GM19395 (cell line): Measurements from ENCODE around the gene COL25A1.
"Not testable (repeated sequence)": the region's sequence is repeated elsewhere in the genome, so short reads cannot be mapped to it uniquely, and the experiment has no call there.

ENCODE experiments used
- ATAC-seq: cut with Tn5 transposase; IDR thresholded peaks from one replicate; pipeline ENCODE4 v1.9.1; 2021; ENCODE audit warnings: mild to moderate bottlenecking, moderate library complexity; ENCODE audit not compliant: unreplicated experiment

The COL25A1 gene

GRCh38 chr4:109072595-109072994 is 229.9 kb downstream of the COL25A1 start:
- no peak for ATAC-seq

GRCh38 chr4:109070677-109071076 is 231.8 kb downstream of the COL25A1 start:
- not testable (repeated sequence) for ATAC-seq

- ATAC-seq: no peak
Measured at GRCh38 chr4:109067508-109068235, 234.8 kb downstream of the COL25A1 start.

GRCh38 chr4:109065006-109065405 is 237.5 kb downstream of the COL25A1 start:
- ATAC-seq: no peak

GRCh38 chr4:109053257-109053656 is 249.2 kb downstream of the COL25A1 start:
- no peak for ATAC-seq

- no peak for ATAC-seq
Measured at GRCh38 chr4:109052821-109053220, 249.6 kb downstream of the COL25A1 start.

GRCh38 chr4:109051054-109051453 is 251.4 kb downstream of the COL25A1 start:
- no peak for ATAC-seq

GRCh38 chr4:109049926-109050325 is 252.5 kb downstream of the COL25A1 start:
- ATAC-seq: no peak

- ATAC-seq: no peak
Measured at GRCh38 chr4:109046471-109047201, 255.8 kb downstream of the COL25A1 start.

GRCh38 chr4:109044431-109044830 is 258.0 kb downstream of the COL25A1 start:
- ATAC-seq: no peak

GRCh38 chr4:109043286-109043685 is 259.2 kb downstream of the COL25A1 start:
- no peak for ATAC-seq

- no peak for ATAC-seq
Measured at GRCh38 chr4:109041463-109042360, 260.7 kb downstream of the COL25A1 start.

GRCh38 chr4:109040441-109040840 is 262.0 kb downstream of the COL25A1 start:
- no peak for ATAC-seq

- ATAC-seq: no peak
Measured at GRCh38 chr4:109037026-109037425, 265.4 kb downstream of the COL25A1 start.

- ATAC-seq: no peak
Measured at GRCh38 chr4:109033993-109034392, 268.5 kb downstream of the COL25A1 start.

- ATAC-seq: no peak
Measured at GRCh38 chr4:109032671-109033070, 269.8 kb downstream of the COL25A1 start.

- no peak for ATAC-seq
Measured at GRCh38 chr4:109029987-109030386, 272.5 kb downstream of the COL25A1 start.

- ATAC-seq: no peak
Measured at GRCh38 chr4:109027016-109027500, 275.4 kb downstream of the COL25A1 start.

GRCh38 chr4:109026588-109026987 is 275.9 kb downstream of the COL25A1 start:
- no peak for ATAC-seq

- no peak for ATAC-seq
Measured at GRCh38 chr4:109025471-109026076, 276.9 kb downstream of the COL25A1 start.

GRCh38 chr4:109022961-109023360 is 279.5 kb downstream of the COL25A1 start:
- no peak for ATAC-seq
